Thyroid gland (tissue), 4 donors: Measurements from ENCODE around the gene FOXL3.

Source experiments
- CTCF ChIP-seq, 6 experiments: fragments of 200-600 bp in 3 of 6; fragments of 450-650 bp in 3 of 6; sonication (generic) in 3 of 6; IDR thresholded peaks; one replicate each; pipeline ENCODE4 v1.5.1; 2016 to 2019; ENCODE audit warnings: antibody characterized with exemption in 6 of 6, mild to moderate bottlenecking in 2 of 6, inconsistent platforms in 1 of 6, moderate library complexity in 1 of 6
- POLR2A ChIP-seq, 2 donors: fragments of 450-650 bp; IDR thresholded peaks; one replicate each; pipeline ENCODE4 v1.6.1; 2017; ENCODE audit warnings: antibody characterized with exemption in 2 of 2, mild to moderate bottlenecking in 2 of 2, moderate library complexity in 1 of 2

- no peak for TF ChIP-seq CTCF (IDR thresholded peaks at IDR 0.05)
- TF ChIP-seq POLR2A (IDR thresholded peaks at IDR 0.05): no peak
Observed at GRCh38 chr7:311131-311680, 21.2 kb downstream of the FOXL3 start.
